Gastrocnemius medialis (tissue), 4 donors: ENCODE measurements around the gene WDR37. TPM values are rescaled to one million over a fixed set of nuclear protein-coding genes. Genes with fewer than 3 reads are reported as not detected.

ENCODE experiments used
- ATAC-seq, 2 donors: fragments of 150-250 bp; one replicate each; pipeline ENCODE4 v1.9.1; 2016
- DNase-seq, 2 donors: peaks; one replicate each; pipeline ENCODE4 v3.0.0-alpha.2; 2019
- H3K27ac ChIP-seq, 4 donors: fragments of 200-600 bp; sonication (generic); 1 replicate in 1 of 4; 2 replicates in 3 of 4; pipeline ENCODE4 v1.5.1; 2016 to 2018; ENCODE audit warnings: mild to moderate bottlenecking in 2 of 4, moderate library complexity in 1 of 4
- H3K27me3 ChIP-seq, 3 donors: fragments of 200-600 bp; sonication (generic) in 2 of 3; 1 replicate in 1 of 3; 2 replicates in 2 of 3; pipeline versions ENCODE4 v1.5.1 to v1.6.0; 2016 to 2019; ENCODE audit warnings: mild to moderate bottlenecking in 1 of 3, moderate library complexity in 1 of 3
- H3K36me3 ChIP-seq, 2 donors: fragments of 200-600 bp; sonication (generic) in 1 of 2; one replicate each; pipeline ENCODE4 v1.5.1; 2017 to 2018
- H3K4me1 ChIP-seq, 2 donors: fragments of 200-600 bp; sonication (generic) in 1 of 2; one replicate each; pipeline ENCODE4 v1.5.1; 2016 to 2017; ENCODE audit warnings: mild to moderate bottlenecking in 2 of 2
- H3K4me3 ChIP-seq, 4 donors: fragments of 200-600 bp; sonication (generic) in 3 of 4; 1 replicate in 1 of 4; 2 replicates in 3 of 4; pipeline ENCODE4 v1.5.1; 2016 to 2019; ENCODE audit warnings: mild to moderate bottlenecking in 2 of 4
- H3K9me3 ChIP-seq, 3 donors: fragments of 200-600 bp; sonication (generic) in 2 of 3; 1 replicate in 1 of 3; 2 replicates in 2 of 3; pipeline ENCODE4 v1.5.1; 2016 to 2019
- CTCF ChIP-seq, 5 experiments: fragments of 450-650 bp in 3 of 5; fragments of 200-600 bp in 2 of 5; sonication (generic) in 2 of 5; IDR thresholded peaks in 4 of 5; conservative IDR thresholded peaks in 1 of 5; 1 replicate in 4 of 5; 2 replicates in 1 of 5; pipeline ENCODE4 v1.5.1; 2016 to 2019; ENCODE audit warnings: antibody characterized with exemption in 5 of 5, mild to moderate bottlenecking in 3 of 5, moderate library complexity in 3 of 5
- POLR2A ChIP-seq, 2 donors: fragments of 450-650 bp; IDR thresholded peaks; one replicate each; pipeline ENCODE4 v1.6.1; 2017; ENCODE audit warnings: antibody characterized with exemption in 2 of 2, mild to moderate bottlenecking in 2 of 2, moderate library complexity in 2 of 2
- in situ Hi-C, 4 donors: fragments of 200-750 bp; cut with MboI; loops; one replicate each; pipeline versions ENCODE4 v1.15.0 to v1.8.0; 2017; ENCODE audit warnings: low sequenced_read_pairs in 4 of 4
- intact Hi-C: fragments of 100-400 bp; cut with DNase I; formaldehyde crosslinking; loops from one replicate; pipeline ENCODE4 v1.15.1; 2023; ENCODE audit warnings: low total_unique reads
- total RNA-seq, 4 donors: library from RNA; depleted of rRNA; stranded (reverse); fragments of >200 nt; gene quantifications; one replicate each; pipeline versions ENCODE4 v1.1.0 to v1.2.3, GENCODE V29; 2016

The WDR37 gene
- total RNA-seq, 4 donors from 2014 or later: 18.4 to 26.2 (median 23.2) TPM

DNA sequence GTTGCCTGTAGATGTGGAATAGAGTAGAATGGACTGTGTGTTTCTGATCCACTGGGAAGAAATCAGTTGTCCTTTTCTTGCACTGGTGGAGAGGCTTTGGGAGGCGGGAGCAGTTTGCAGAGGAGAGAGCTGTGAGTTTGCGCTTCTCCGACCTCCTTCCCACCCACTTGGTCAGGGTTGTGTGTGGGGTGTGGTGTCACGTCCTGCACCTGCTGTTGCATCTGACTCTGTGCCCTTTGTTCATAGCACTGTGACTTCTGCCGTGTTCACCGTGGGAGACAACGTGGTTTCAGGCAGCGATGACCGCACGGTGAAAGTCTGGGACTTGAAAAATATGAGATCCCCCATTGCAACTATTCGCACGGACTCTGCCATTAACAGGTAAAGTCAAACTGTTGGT lies 67.8 kb downstream of the WDR37 start:
- intact Hi-C loops: no loop called here
- H3K4me1 ChIP-seq: peaks cover 0 to 4% of the 10 kb centered on the region in 2 donors
- DNase-seq: no peak

GRCh38 chr10:1124796-1125195 lies 68.6 kb downstream of the WDR37 start:
- Histone ChIP-seq H3K4me3 (no peak overlapping the region), H3K27me3 (no peaks in the 10 kb centered on the region), H3K27ac (no peak overlapping the region), H3K4me1 (peaks cover 0 to 4% of the 10 kb centered on the region in 2 donors), H3K36me3 (peaks cover 3 to 66% of the 10 kb centered on the region in 2 donors), H3K9me3 (no peaks in the 10 kb centered on the region)
- TF ChIP-seq CTCF (IDR thresholded peaks at IDR 0.05 in 4 of 5, conservative IDR thresholded peaks at IDR 0.05 in 1 of 5) (no peak), POLR2A (IDR thresholded peaks at IDR 0.05) (no peak)
- no peak for ATAC-seq
- DNase-seq: no peak
- in situ Hi-C loops (no loop called here), intact Hi-C loops (no loop called here)

More for the DNA sequence above, 67.8 kb downstream of the WDR37 start:
- Histone ChIP-seq H3K27me3 (no peaks in the 10 kb centered on the region), H3K4me3 (no peak overlapping the region), H3K9me3 (no peaks in the 10 kb centered on the region), H3K27ac (no peak overlapping the region), H3K36me3 (peaks cover 0 to 66% of the 10 kb centered on the region in 2 donors)
- no peak for ATAC-seq
- TF ChIP-seq CTCF (IDR thresholded peaks at IDR 0.05 in 4 of 5, conservative IDR thresholded peaks at IDR 0.05 in 1 of 5): no peak
- TF ChIP-seq POLR2A (IDR thresholded peaks at IDR 0.05): no peak
- in situ Hi-C loops: no loop called here

DNA sequence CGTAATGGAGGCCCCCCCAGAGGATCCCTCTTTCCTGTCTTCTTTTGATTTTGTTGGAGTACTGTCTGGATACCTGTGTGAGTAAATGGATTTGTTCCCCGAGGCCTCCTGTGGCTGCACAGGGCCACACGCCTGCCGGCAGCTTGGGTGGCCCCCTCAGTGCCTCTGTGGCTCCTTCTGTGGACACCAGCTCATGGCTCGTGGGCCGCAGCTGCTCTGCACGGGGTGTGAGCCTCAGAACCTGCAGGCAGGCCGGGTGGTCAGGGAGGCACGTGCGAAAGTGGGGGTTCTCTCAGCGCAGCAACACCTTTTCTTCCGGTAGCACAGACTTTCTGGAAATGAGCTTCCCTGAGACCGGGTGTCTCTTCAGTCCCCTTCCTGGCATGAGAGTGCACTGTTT lies 70.3 kb downstream of the WDR37 start:
- in situ Hi-C loops: no loop called here
- Histone ChIP-seq H3K27ac (no peak overlapping the region), H3K4me3 (no peak overlapping the region), H3K4me1 (no peaks in the 10 kb centered on the region), H3K36me3 (peaks cover 3 to 74% of the 10 kb centered on the region in 2 donors), H3K27me3 (no peaks in the 10 kb centered on the region), H3K9me3 (no peaks in the 10 kb centered on the region)
- DNase-seq: no peak
- no peak for TF ChIP-seq POLR2A (IDR thresholded peaks at IDR 0.05)
- ATAC-seq: no peak
- intact Hi-C loops: no loop called here

- Histone ChIP-seq H3K27me3 (no peaks in the 10 kb centered on the region), H3K36me3 (peaks cover 3 to 67% of the 10 kb centered on the region in 2 donors), H3K4me1 (no peaks in the 10 kb centered on the region), H3K4me3 (no peak overlapping the region), H3K9me3 (no peaks in the 10 kb centered on the region), H3K27ac (no peak overlapping the region)
- no peak for TF ChIP-seq POLR2A (IDR thresholded peaks at IDR 0.05)
- TF ChIP-seq CTCF (IDR thresholded peaks at IDR 0.05 in 4 of 5, conservative IDR thresholded peaks at IDR 0.05 in 1 of 5): no peak
- no peak for DNase-seq
- no peak for ATAC-seq
- intact Hi-C loops (no loop called here), in situ Hi-C loops (no loop called here)
Observed at GRCh38 chr10:1127629-1128028, 71.4 kb downstream of the WDR37 start.

- intact Hi-C loops: no loop called here
Observed at GRCh38 chr10:1128115-1128514, 71.9 kb downstream of the WDR37 start.

More at GRCh38 chr10:1128115-1128514, 71.9 kb downstream of the WDR37 start:
- no peak for ATAC-seq
- no peak for DNase-seq
- H3K36me3 ChIP-seq: peaks cover 3 to 65% of the 10 kb centered on the region in 2 donors
- TF ChIP-seq POLR2A (IDR thresholded peaks at IDR 0.05) (no peak), CTCF (IDR thresholded peaks at IDR 0.05 in 4 of 5, conservative IDR thresholded peaks at IDR 0.05 in 1 of 5) (no peak)
- no peaks in the 10 kb centered on the region for H3K9me3 ChIP-seq
- H3K27ac ChIP-seq: no peak overlapping the region
- H3K4me3 ChIP-seq: no peak overlapping the region
- no peaks in the 10 kb centered on the region for H3K27me3 ChIP-seq
- in situ Hi-C loops: no loop called here
- H3K4me1 ChIP-seq: no peaks in the 10 kb centered on the region
